K562 (cell line): Measurements from ENCODE around the gene ARMC6. TPM values are rescaled to one million over a fixed set of nuclear protein-coding genes. Genes with fewer than 3 reads are reported as not detected.

ENCODE experiments used
- ADNP ChIP-seq: fragments of 200-800 bp; sonication (Bioruptor generic); IDR thresholded peaks from 2 replicates; pipeline ENCODE4 v1.6.1; 2016; ENCODE audit warnings: missing genetic modification characterization, missing compliant biosample characterization
- BRCA1 ChIP-seq, 2 experiments: fragments of 450-650 bp in 1 of 2; sonication (generic) in 1 of 2; formaldehyde crosslinking in 1 of 2; IDR thresholded peaks; 2 replicates each; pipeline versions ENCODE4 v1.5.0 to v1.6.1; 2017 to 2020; ENCODE audit warnings: mild to moderate bottlenecking in 1 of 2, missing genetic modification reagents in 1 of 2
- HLTF ChIP-seq: fragments of 450-650 bp; IDR thresholded peaks from 2 replicates; pipeline ENCODE4 v1.6.1; 2016
- HMBOX1 ChIP-seq: sonication (generic); IDR thresholded peaks from 2 replicates; pipeline ENCODE4 v1.6.1; 2016
- JUNB ChIP-seq: fragments of 450-650 bp; formaldehyde crosslinking; conservative IDR thresholded peaks from 2 replicates; pipeline ENCODE4 v1.4.0; 2020; ENCODE audit warnings: mild to moderate bottlenecking
- KAT2B ChIP-seq: IDR thresholded peaks from one replicate; pipeline ENCODE4 v1.6.1; 2012; ENCODE audit warnings: low read depth, mild to moderate bottlenecking, control low read depth, inconsistent platforms, low read length, moderate library complexity
- KAT7 ChIP-seq: sonication (generic); formaldehyde crosslinking; IDR thresholded peaks from 2 replicates; pipeline ENCODE4 v1.8.0; 2022; ENCODE audit warnings: missing genetic modification reagents, mild to moderate bottlenecking, borderline replicate concordance
- MLLT1 ChIP-seq, 2 experiments: fragments of 450-650 bp; IDR thresholded peaks; 2 replicates each; pipeline ENCODE4 v1.6.1; 2016
- RFX1 ChIP-seq: fragments of 450-650 bp; IDR thresholded peaks from 2 replicates; pipeline ENCODE4 v1.6.1; 2016; ENCODE audit warnings: mild to moderate bottlenecking, moderate library complexity
- SAP30 ChIP-seq: fragments of 200-600 bp; sonication (generic); IDR thresholded peaks from 2 replicates; pipeline ENCODE4 v1.6.1; 2012; ENCODE audit warnings: borderline replicate concordance, low read depth, mild to moderate bottlenecking, moderate library complexity, low read length, control low read depth, inconsistent platforms; ENCODE audit not compliant: insufficient read depth, poor library complexity, severe bottlenecking
- SIN3B ChIP-seq: fragments of 450-650 bp; IDR thresholded peaks from 2 replicates; pipeline ENCODE4 v1.6.1; 2017; ENCODE audit warnings: low read depth, mild to moderate bottlenecking, moderate library complexity
- STAT5B ChIP-seq: fragments of 250-450 bp; sonication (Bioruptor Pico); IDR thresholded peaks from 2 replicates; pipeline ENCODE4 v1.8.0; 2021; ENCODE audit warnings: mild to moderate bottlenecking, inconsistent platforms
- TRIM25 ChIP-seq: fragments of 450-650 bp; IDR thresholded peaks from 2 replicates; pipeline ENCODE4 v1.7.0; 2016; ENCODE audit warnings: borderline replicate concordance
- USF1 ChIP-seq: sonication (generic); formaldehyde crosslinking; IDR thresholded peaks from 2 replicates; pipeline ENCODE4 v1.9.0; 2022; ENCODE audit warnings: mild to moderate bottlenecking, missing genetic modification reagents
- ZBTB5 ChIP-seq: fragments of 450-650 bp; IDR thresholded peaks from 2 replicates; pipeline ENCODE4 v1.6.1; 2017; ENCODE audit warnings: antibody characterized with exemption
- polyA plus RNA-seq, 8 experiments: library from polyadenylated mRNA; depleted of rRNA in 4 of 8; stranded (reverse) in 5 of 8; unstranded in 3 of 8; fragments of >200 nt; fragmentation: Nextera tagmentation in 2 of 8; fragmentation: Illumina TruSeq in 1 of 8; extraction: Ambion mirVana in 2 of 8; extraction: Trizol in 1 of 8; gene quantifications; 2 replicates each; pipeline versions ENCODE4 v1.2.1 to v1.2.3, GENCODE V29; 2011 to 2014; ENCODE audit warnings: inconsistent platforms in 1 of 8, missing spikeins in 1 of 8
- total RNA-seq, 7 experiments: library from RNA; depleted of rRNA in 6 of 7; stranded (reverse); fragments of >200 nt in 6 of 7; fragmentation: Illumina TruSeq in 2 of 7; extraction: Trizol in 2 of 7; gene quantifications; 2 replicates each; pipeline versions ENCODE4 v1.2.1 to v1.2.3, GENCODE V29; 2011 to 2021; ENCODE audit warnings: low replicate concordance in 1 of 7

ARMC6 gene
- total and polyA plus RNA-seq, 9 of the 15 experiments (the other 6 are each of a cell fraction or from before 2014, with no cell fraction given): 2.1 to 93.4 (median 63.6) TPM

- TF ChIP-seq ADNP (tag) (0 out of 2 replicates have a peak, but pooled peaks have one; percentile 41), BRCA1 (IDR thresholded peaks at IDR 0.05) (no peak), BRCA1 (CRISPR knock-in tag; IDR thresholded peaks at IDR 0.05) (no peak), KAT7 (CRISPR knock-in tag) (peak; percentile 66; the same call in 1 of the 2 replicates), ZBTB5 (no peak), HLTF (peak; percentile 45; the same call in 1 of the 2 replicates), HMBOX1 (no peak), KAT2B (no peak), SIN3B (0 out of 2 replicates have a peak, but pooled peaks have one; percentile 1), MLLT1 (IDR thresholded peaks at IDR 0.05) (no peak; a peak in 2 of 4 replicates), RFX1 (no peak), USF1 (no peak; the same call in 1 of the 2 replicates), SAP30 (no peak), TRIM25 (no peak), JUNB (CRISPR knock-in tag) (no peak), STAT5B (no peak)
Measured at GRCh38 chr19:19059837-19060611, 26.6 kb downstream of the ARMC6 start (continued).
